NOMO-1 treated with DMSO at 0.1 percent for 48 hours (cell line): ENCODE results near the gene ANKRD34A.

Experiments used
- DNase-seq: peaks from one replicate; lab custom pipeline; 2025; ENCODE audit not compliant: unreplicated experiment; lab: John Stamatoyannopoulos, UW

ANKRD34A gene

DNA sequence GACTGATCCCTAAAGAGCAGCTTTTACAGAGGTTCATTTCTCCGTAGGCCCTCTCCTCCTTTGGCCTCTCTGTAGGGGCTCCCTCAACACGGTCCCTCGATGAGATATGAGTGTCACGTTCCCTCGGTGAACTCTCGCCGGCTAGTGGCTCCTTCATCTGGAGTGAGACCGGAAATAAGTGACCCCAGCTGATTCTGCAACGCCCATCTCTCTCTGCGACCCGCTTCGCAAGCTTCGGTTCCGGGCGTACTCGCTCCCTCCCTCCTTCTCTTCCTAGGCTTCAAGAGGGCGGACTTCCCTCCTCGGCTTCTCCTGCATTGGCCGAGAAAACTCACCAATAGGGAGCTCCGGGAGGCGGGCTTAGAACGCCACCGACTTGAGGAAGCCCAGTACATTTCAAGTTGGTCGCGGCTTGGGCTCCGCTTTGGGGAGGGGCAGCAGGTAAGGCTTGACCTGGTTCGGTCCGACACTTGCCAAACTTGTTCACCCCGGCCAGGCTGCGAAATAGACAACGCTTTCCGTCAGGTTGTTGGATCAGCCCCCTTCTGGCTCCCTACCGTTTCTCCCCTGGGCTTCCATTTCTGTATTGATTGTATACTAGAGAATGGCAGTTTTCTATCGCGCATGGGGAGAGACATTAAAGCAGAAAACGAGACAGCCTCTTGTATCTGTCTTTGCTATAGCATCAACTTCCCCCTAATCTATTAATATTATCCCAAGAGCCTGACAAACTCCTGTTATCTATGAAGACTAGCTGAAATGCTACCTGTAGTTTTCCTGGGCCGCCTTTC lies at the start of gene ANKRD34A, which contains the start of gene POLR3GL:
TSS of gene ANKRD34A (minus strand) at position 248 of the 791 bp plus-strand sequence. CDS start 2,816 bp downstream, outside the sequence.
TSS of gene POLR3GL (plus strand) at position 363 of the 791 bp plus-strand sequence. CDS start 10,176 bp downstream, outside the sequence.
- peak; percentile 93 for DNase-seq

DNA sequence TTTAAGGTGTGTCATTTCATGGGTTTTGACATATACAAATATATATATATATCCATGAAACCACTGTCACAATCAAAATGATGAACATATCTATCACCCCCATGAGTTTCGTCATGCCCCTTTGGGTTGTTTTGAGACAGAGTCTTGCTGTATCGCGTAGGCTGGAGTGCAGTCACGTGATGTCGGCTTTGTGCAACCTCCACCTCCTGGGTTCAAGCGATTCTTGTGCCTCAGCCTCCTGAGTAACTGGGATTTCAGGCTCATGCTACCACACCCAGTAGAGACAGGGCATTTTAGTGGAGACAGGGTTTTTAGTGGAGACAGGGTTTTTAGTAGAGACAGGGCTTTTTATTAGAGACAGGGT lies 49.2 kb upstream of the ANKRD34A start:
- DNase-seq = no peak

DNA sequence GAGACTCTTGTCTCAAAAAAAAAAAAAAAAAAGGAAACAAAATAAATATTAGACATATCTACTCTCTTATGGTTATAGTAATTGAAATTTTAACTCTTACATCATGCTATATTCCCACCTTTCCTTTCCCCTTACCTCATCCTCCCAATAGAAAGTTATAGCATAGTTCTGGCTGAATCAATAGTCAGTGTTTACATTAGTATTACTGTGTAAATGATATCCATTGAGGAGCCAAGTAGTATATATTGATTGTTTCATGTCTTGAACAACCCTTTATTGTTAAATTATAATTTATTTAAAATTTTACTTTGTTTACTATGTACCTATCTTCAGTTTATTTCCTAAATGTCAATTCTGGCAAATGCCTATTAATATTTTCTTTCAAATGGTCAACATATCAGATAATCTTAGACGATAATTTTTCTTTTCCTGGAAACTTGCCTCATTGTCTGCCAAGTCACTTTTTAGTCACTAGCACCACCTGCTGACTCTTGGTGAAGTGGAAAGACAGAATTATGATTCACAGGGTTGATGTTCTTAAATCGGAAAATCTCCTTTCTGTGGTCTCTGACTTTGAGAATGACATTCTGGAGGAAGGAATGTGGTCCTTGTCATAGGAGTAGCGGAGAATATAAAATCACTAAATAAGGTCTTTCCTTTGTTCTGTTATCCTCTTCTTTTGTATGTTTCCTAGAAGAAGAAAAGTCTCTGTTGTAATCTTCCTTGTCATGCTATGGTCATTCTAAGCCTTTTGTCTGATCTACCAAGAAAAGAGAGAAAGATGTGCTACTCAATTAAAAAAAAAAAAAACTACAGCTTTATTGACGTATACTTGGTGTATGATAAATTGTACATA lies 48.6 kb upstream of the ANKRD34A start:
- DNase-seq = peak; percentile 75

DNA sequence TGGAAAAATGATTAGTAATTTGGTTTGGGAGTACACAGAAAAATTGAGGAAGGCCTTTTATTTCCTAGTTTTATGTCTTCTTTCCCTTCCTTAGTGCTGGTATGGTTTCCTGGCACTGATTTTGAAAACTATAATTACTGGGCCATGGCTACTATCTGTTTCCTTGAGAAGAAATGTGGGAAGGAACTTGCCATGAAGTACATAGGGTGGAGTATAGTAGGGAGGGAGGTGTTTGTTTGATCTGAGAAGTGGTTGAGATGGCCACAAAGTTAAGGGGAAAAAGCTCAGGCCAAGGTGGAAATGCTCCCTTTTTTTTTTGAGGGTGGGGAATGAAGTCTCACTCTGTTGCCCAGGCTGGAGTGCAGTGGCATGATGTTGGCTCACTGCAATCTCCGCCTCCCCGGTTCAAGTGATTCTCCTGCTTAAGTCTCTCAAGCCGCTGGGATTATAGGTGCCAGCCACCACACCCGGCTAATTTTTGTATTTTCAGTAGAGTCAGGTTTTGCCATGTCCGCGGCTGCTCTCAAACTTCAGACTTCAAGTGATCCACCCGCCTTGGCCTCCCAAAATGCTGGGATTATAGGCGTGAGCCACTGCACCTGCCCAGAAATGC lies 45.9 kb upstream of the ANKRD34A start:
- DNase-seq = no peak

DNA sequence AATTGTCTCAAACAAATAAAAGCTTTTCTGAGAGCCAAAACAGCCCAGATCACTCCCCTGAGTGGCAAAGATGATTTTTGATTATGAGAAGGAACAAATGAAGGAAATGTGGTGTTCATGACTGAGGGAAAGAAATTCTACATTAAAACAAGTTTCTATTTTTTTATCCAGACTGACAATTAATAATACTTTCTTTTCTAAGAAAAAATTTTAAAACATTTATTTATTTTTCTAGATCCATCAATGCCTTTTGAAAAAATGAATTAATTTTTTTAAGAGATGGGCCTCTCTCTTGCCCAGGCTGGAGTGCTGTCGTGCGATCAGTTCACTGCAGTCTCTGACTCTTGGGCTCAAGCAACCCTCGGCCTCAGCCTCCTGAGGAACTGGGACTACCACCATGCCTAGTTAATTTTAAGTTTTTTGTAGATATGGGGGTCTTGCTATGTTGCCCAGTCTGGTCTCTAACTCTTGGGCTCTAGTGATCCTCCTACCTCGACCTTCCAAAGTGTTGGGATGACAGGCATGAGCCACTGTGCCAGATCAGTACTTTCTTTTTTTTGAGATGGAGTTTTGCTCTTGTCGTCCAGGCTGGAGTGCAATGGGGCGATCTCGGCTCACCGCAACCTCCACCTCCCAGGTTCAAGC lies 43.2 kb upstream of the ANKRD34A start:
- no peak for DNase-seq

DNA sequence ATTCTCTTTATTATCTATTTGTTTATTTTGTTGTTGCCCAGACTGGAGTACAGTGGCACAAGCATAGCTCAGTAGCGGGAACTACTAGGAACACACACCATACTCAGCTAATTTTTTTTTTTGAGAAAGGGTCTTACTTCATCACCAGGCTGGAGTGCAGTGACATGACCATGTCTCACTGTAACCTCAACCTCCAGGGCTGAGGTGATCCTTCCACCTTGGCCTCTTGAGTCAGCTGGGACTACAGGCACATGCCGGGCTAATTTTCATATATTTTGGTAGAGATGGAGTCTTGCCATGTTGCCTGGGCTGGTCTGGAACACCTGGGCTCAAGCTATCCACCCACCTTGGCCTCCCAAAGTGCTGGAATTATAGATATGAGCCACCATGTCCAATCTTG lies 37.3 kb upstream of the ANKRD34A start:
- no peak for DNase-seq

DNA sequence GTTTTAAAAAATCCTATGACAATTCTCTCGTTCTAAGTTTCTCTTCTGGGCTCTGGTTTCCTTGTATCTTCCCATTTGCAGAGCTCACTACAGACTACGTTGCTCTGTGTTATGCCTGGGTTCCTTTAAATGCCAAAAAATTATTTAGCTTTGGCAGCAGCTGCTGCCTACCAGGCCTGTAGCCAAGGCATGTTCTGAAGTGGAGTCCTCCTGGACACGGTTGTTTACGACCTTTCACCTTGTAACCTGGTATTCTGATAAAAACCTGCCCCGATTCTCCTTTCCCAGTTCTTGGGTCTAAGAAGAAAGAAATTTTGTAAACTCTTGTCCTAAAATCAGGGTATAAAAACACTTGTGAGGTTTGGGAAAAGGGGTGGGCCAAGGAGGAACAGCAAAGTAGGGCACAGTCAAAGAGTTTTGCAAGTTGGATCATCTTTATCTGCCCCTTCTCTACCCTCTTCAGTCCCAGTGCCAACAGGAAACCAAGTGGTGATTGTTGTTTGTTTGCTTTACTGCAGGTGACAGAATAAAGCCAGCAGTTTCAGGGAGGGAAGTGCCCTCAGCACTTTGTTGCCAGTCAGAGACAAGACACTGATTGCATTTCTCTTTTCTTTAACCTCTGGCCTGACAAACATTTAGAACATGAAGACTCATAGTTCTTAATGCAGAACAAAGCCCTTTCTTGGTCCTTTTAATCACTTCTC lies 35.1 kb upstream of the ANKRD34A start:
- DNase-seq = no peak

DNA sequence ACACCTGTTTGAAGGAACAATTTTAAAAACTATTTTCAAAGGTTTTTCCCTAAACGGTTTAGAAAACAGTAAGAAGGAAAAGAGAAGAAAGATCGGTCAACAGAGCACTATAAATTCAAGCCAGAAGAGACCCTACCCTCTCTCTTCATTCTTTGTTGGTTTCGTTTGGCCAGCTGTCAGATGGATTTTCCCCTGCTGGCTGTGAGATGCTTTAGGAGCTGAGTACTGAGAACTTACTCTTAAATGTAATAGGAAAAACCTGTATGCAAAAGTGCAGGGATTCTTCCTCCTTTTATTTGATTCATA lies 33.3 kb upstream of the ANKRD34A start:
- DNase-seq = no peak

DNA sequence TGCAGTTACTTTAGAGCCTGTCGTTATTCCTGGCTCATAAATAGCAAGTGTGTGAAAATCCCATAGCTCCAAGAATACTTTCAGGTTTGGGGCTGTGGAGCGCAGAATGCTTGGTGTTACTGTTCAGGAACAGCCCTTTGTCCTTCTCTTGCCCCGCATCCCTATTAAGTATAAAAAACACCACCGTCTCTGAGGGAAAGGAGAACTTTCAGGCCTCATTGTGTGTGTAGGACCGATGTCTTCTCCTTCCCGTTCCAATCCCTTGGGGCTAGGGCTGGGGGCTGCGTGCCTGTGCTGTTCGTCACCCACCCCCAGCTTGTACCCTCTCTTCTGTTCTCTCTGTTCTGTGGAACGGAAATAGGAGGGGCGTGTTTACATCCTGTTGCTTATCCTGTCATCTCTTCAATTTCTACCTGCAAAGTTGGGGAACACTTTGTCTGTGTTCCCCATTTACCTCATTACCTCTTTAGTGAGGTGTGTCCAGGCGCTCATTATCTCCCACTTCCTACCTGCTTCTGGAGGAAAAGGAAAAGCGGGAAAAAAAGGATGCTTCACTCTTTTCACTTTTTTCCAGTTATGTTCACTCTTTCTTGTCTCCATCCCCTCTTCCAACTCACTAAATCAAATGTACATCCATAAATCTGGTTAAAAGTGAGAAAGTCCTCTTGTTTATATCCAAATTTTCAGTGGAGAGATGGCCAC lies 32.8 kb upstream of the ANKRD34A start:
- peak; percentile 46 for DNase-seq

DNA sequence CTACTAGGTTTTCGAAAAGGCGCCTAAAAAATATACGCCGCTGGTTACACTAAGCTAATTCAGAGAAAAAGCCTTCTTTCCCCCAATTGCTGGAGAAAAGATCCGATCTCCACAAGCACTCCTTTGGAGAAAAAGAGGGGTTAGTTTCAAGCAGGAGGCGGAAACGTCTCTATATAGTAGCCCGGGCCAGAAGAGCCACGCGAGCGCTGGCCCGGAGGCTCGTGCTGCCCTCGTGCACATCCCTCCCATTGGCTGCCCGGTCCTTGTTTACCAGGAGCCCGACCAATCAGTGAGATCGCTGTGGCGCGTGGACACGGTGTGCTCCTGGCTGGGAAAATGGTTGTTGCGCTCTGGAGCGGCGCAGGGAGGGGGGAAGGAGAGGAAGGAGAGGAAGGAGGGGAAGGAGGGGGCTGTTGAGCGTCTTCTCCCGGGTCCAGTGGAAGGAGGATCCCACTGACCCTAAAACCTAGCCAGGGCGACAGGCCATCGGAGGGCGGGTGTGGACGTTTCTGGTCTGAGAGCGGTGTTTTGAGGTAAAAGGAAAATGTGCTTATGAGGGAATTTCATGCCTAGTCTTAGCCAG lies 32.1 kb upstream of the ANKRD34A start, which contains the start of gene TXNIP:
TSS of gene TXNIP (minus strand) at position 147 of the 583 bp plus-strand sequence. CDS start 313 bp downstream, outside the sequence.
- peak; percentile 96 for DNase-seq

DNA sequence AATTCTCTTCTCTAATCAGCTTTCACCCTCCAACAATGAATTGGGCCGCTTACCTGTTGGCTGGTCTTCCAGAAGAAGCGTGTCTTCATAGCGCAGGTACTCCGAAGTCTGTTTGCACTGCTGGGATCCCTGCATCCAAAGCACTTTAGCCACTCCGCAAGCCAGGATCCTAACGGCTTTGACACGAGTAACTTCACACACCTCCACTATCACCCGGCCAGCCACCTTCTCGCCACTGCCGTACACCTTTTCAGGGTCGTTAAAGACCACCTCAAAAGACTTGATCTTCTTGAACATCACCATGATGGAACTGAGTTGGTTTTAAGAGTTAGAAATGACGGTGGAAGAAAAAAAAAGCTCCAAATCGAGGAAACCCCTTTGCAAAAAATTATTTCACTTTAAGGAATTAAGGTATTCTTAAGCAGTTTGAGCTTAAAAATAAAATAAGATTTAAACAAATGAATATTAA lies 31.6 kb upstream of the ANKRD34A start:
- DNase-seq = no peak

DNA sequence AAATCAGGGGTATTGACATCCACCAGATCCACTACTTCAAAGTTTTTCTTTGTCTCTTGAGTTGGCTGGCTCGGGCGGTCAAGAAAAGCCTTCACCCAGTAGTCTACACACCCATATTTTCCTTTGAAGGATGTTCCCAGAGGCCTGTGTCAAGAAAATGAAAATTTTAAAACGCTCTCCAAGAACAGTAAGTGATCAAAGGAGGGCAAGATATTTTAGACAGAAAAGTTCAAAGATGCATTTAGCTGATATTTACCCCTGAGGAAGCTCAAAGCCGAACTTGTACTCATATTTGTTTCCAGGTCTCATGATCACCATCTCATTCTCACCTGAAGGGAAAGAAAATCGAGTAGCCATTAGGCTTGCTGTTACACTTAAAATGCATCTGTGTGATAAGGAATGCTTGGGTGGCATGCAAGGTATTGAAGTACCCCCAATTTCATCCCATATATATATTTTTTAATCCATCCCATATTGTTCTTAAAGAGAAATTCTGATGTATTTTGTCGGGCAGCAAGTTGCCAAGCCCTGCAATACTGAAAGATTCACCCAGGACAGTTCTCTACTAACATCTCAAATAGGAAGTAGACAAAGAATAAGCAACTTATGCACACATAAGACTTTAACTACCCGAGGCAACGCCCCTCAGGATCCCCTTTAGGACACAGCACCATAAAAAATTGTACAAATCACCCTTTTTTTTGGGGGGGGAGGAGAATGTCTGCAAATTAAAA lies 30.9 kb upstream of the ANKRD34A start:
- peak; percentile 37 for DNase-seq

DNA sequence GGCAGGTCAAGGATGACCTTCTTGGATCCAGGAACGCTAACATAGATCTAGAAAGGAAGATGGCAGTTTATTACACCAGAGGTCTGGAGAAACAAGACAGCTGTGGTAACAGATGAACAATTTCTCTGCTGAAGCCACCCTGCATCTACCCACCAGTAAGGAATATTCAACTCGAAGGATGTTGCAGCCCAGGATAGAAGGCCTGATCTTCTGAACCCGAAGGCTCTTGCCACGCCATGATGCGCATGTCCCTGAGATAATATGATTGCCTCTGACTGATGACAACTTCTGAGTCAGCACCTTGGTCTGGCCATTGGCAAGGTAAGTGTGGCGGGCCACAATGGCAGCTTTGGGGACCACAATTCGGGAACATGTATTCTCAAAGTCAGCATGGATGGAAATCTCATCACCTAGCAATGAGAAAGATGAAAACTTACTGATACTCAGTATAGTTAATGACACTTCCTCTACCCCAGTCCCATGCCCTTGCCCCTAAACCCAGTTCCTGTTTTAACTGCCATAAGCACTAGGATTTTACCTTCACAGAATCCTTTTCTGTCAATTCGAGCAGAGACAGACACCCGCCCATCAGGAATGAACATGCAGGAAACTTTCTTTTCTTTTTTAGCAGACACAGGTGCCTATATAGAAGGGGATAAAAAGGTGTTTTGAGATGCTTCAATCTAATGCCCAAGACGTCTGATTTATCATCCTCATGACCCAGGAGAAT lies 30.2 kb upstream of the ANKRD34A start:
- peak; percentile 37 for DNase-seq

DNA sequence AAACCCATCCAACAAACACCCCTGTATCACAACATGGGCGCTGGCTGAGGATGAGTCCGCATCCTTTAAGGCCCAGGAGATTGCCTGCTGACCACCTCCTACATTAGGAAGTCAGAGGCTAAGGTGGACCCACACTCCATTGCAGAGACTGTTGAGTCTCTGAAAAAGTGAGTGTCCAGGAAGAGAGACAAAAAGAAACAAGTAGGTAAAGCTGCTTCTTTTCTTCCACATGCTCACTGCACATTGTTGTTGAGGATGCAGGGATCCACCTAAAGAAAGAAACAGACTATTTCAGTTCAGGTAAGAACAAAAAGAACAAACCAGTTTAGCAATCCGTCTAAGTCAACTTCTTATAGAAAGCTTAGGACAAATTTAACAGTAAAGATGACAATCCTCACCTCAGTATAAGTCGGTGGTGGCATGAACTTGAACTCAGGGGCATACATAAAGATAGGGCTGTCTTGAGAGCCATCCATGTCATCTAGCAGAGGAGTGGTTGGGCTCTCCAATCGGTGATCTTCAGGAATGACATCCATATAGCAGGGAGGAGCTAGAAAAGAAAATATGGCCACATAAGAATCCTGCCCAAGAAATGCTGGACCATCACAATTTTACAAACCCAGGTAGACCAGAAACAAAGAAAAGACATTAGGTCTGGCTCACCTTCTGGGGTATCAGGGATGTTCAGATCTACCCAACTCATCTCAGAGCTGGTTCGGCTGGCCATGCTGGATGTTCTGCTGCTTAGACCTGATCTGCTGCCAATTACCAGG lies 29.4 kb upstream of the ANKRD34A start:
- no peak for DNase-seq

DNA sequence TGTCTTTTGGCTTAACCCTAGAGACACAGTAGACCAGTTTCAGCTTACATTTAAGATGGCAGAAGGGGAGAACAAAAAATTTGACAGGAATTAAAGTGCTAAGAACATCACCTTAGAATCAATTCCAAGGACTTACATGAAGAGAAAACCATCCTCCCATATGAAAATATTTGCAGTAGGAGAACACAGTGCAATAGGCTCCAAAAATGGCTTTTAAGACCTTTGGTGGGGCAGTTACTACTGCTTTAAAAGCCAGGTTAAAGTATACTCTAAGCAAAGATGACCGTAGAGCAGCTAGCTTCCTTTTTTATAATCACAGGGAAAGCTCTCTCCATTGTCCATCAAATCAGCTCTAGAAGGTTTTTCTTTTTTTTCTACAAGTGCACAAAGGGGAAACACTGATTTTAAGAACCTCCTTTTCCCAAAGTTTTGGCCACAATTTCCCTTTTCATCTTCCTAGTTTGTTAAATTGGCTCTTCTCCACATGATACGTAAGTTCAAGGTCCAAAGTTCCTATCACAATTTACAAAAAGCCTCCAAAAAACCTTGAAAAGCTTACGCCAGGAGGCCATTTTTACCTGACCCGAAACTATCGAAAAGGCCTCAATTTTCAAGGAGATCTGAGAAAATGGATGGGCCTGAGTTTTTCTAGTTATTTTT lies 28.7 kb upstream of the ANKRD34A start:
- peak; percentile 20 for DNase-seq

DNA sequence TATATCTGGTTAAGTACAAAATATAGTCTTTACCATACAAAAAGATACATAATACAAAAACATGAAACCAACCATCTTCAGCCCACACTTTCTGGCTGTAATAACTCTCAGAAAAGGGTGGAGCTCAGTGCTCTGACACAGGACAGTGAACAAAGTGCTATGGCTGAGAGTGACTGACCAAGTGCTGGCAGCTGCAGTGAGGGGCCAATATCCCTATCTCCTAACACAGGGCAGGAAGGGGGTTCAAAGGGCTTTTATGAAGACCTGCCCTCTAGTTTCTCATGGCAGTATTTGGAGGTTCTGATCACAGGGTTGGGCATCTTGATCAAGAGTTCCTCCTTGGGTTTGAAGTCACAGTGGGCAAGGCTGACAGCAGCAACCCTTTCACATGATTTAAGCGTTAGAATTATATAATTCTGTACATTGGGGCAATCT lies 28.1 kb upstream of the ANKRD34A start:
- no peak for DNase-seq
